Neural crest cell (in vitro differentiated cells): ENCODE results near the gene GIT2. TPM values are rescaled to one million over a fixed set of nuclear protein-coding genes. Genes with fewer than 3 reads are reported as not detected.

ENCODE experiments used
- DNase-seq: peaks from one replicate; pipeline ENCODE4 v3.0.0; 2021; ENCODE audit warnings: low read depth, mixed read lengths, low spot score
- H3K27ac Mint-ChIP-seq: one replicate; pipeline ENCODE4 v1.8.0; 2021; ENCODE audit warnings: mild to moderate bottlenecking, mixed read lengths; ENCODE audit not compliant: unreplicated experiment
- H3K27me3 Mint-ChIP-seq: 2 replicates; pipeline ENCODE4 v1.8.0; 2021; ENCODE audit warnings: low read depth, mild to moderate bottlenecking, mixed read lengths
- H3K36me3 Mint-ChIP-seq: 2 replicates; pipeline ENCODE4 v1.8.0; 2021; ENCODE audit warnings: low read depth, mild to moderate bottlenecking, mixed read lengths
- H3K4me1 Mint-ChIP-seq: 2 replicates; pipeline ENCODE4 v1.8.0; 2021; ENCODE audit warnings: mixed read lengths
- H3K4me3 Mint-ChIP-seq: one replicate; pipeline ENCODE4 v1.8.0; 2021; ENCODE audit warnings: mild to moderate bottlenecking, mixed read lengths
- H3K9me3 Mint-ChIP-seq: 2 replicates; pipeline ENCODE4 v1.8.0; 2021; ENCODE audit warnings: mixed read lengths
- CTCF ChIP-seq: fragments of 200-600 bp; sonication (generic); conservative IDR thresholded peaks from 2 replicates; pipeline ENCODE4 v1.5.0; 2021; ENCODE audit warnings: antibody characterized with exemption, mild to moderate bottlenecking
- total RNA-seq: library from RNA; stranded (reverse); gene quantifications from 2 replicates; pipeline ENCODE4 v1.2.1, GENCODE V29; 2021

GIT2 gene
- total RNA-seq, 1 donor from 2014 or later, result 31.1 TPM

- no peak for DNase-seq
- Mint-ChIP-seq H3K4me3 (no peak overlapping the region), H3K27me3 (no peaks in the 10 kb centered on the region), H3K4me1 (peaks cover 4% of the 10 kb centered on the region), H3K27ac (no peak overlapping the region), H3K36me3 (no peaks in the 10 kb centered on the region), H3K9me3 (no peaks in the 10 kb centered on the region)
- no peak for TF ChIP-seq CTCF
These were observed 74.2 kb downstream of the GIT2 start for GRCh38 chr12:109921982-109922381.

GRCh38 chr12:109920261-109920780, 75.8 kb downstream of the GIT2 start:
- Mint-ChIP-seq H3K4me3 (no peak overlapping the region), H3K27ac (no peak overlapping the region), H3K36me3 (peaks cover 2% of the 10 kb centered on the region), H3K9me3 (no peaks in the 10 kb centered on the region), H3K27me3 (no peaks in the 10 kb centered on the region), H3K4me1 (peaks cover 4% of the 10 kb centered on the region)
- DNase-seq, result no peak
- TF ChIP-seq CTCF, result no peak

GRCh38 chr12:109919456-109919855, 76.7 kb downstream of the GIT2 start:
- no peak for DNase-seq
- no peak for TF ChIP-seq CTCF
- Mint-ChIP-seq H3K4me1 (no peaks in the 10 kb centered on the region), H3K27me3 (no peaks in the 10 kb centered on the region), H3K4me3 (no peak overlapping the region), H3K36me3 (peaks cover 2% of the 10 kb centered on the region), H3K9me3 (no peaks in the 10 kb centered on the region), H3K27ac (no peak overlapping the region)

GRCh38 chr12:109916045-109916444, 80.1 kb downstream of the GIT2 start:
- no peak for DNase-seq
- Mint-ChIP-seq H3K9me3 (no peaks in the 10 kb centered on the region), H3K27me3 (no peaks in the 10 kb centered on the region), H3K27ac (no peak overlapping the region), H3K36me3 (peaks cover 7% of the 10 kb centered on the region), H3K4me3 (no peak overlapping the region), H3K4me1 (no peaks in the 10 kb centered on the region)
- no peak for TF ChIP-seq CTCF

- Mint-ChIP-seq H3K4me3 (no peak overlapping the region), H3K36me3 (peaks cover 13% of the 10 kb centered on the region), H3K4me1 (no peaks in the 10 kb centered on the region), H3K27me3 (no peaks in the 10 kb centered on the region), H3K9me3 (no peaks in the 10 kb centered on the region), H3K27ac (no peak overlapping the region)
- DNase-seq, result no peak
- no peak for TF ChIP-seq CTCF
These were observed 80.8 kb downstream of the GIT2 start for GRCh38 chr12:109915171-109916040.
